ENCODE data around the gene ZNF514. TPM values are rescaled to one million over a fixed set of nuclear protein-coding genes. Genes with fewer than 3 reads are reported as not detected.

ZNF514 gene
- polyA plus RNA-seq (2013, experiment 1 of 2; ENCODE audit: insufficient read length) = 6.2 TPM
- 7.9 TPM for polyA plus RNA-seq (2013, experiment 2 of 2; ENCODE audit: insufficient read length)

DNA sequence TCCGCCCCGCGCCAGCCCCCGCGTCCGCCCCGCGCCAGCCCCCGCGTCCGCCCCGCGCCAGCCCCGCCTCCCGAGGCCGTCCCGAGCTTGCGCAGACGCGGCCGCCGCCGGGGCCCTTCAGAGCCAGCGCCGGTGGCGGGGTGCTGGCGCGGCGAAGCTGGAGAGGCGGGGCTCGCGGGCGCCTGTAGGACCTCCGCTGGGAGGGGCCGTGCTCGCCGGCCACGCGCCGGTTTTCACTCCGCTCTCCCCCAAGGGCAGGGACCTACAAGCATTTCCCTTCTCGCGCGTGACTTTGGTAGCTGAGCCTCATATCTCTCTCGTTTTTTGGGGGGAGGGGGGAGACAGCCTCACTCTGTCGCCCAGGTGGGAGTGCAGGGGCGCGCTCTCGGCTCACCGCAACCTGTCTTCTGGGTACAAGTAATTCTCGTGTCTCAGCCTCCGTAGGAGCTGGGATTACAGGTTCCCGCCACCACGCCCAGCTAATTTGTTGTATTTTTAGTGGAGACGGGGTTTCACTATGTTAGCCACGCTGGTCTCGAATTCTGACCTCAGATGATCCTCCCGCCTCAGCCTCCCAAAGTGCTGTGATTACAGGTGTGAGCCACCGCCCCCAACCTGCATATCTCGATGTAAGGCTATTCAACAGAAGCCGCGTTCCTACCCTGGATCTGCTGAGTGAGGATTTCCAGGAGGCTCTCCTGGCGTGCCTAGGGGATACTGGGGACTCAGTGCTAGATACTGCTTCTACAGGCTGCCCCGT, at the start of gene ZNF514:
Gene ZNF514, minus strand, starts transcription at position 159 of the 760 bp plus-strand sequence. CDS start 6,595 bp downstream, outside the sequence.
- peak; percentile 72 for DNase-seq

DNA sequence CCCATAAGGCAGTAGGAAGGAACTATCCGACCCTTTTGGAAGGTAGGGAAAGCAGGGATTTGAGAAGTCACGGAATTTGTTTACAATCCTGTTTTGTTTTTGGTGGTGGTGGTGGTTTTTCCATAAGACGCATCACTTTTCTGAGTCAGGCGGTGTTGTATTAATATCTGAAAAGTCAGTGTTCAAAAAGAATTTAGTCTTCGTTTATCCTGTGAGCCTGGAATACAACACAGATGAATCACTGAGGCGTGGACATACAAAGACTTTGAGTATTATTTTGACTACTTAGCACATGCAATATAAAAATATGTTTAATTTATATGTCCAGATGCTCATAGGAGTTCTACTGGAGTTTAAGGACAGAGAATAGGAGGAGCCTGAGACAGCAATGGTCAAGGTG, 48.5 kb upstream of the ZNF514 start:
- peak; percentile 62 for DNase-seq

DNA sequence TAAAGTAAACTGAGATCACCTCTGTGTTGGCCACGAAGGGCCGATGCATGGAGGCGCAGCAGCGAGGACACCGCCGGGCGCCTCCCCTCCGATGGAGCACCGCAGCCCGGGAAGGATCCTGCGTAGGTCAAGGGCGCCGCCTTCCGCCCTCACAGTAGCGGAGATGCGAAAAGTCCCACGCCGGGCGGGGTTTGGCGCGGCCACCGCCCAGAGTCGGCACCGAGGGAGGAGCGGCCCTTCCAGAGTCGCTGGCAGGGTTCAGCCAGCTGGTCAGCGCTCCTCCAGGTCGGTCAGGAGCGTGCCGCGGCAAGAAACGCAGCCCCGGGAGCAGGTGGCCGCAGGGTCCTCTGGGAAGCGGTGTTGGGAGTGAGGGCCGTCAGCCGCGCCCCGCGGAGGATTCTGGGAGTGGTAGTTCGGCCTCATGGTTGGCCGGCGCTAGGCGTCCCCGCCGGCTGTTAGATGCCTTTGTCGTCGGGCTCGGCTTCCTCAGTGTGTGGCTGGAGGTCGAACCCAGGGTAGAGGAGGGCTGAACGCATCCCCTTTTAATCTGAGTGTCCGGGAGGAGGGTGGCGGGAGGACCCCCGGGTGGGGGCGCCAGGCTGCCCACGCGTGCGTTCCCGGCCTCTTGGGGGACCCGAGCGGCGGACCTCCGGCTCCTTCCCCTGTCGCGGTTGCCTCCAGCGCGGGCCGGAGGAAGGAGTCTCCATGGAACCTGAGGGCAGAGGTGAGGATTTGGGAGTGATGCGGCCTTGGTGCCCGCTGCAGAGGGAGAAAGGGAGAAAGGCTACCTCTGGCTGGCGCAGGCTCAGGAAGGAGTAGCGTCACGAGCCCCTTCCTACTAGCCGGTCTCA, 47.7 kb upstream of the ZNF514 start, which contains the start of gene ZNF892:
Gene ZNF892, plus strand, starts transcription at position 411 of the 851 bp plus-strand sequence. Its CDS starts 295 bp downstream, at position 706.
- DNase-seq = peak; percentile 88

DNA sequence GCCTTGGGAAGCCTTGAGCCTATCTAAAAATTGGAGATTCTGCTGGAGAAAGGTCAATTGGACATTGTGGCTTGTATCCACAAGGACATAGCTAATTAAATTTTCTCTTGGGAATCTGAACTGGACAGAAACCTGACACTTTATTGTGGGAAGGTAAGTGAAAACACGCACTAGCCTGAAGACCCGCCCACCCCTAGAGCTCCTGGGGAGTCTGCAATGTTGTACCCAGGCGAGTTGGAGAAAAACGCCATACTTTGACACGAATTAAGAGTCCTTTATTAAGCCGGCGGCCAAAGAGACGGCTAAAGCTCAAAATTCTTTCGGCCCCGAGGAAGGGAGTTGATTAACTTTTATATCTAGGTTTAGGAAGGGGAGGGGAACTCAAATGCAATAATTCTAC, 46.4 kb upstream of the ZNF514 start:
- DNase-seq = no peak

DNA sequence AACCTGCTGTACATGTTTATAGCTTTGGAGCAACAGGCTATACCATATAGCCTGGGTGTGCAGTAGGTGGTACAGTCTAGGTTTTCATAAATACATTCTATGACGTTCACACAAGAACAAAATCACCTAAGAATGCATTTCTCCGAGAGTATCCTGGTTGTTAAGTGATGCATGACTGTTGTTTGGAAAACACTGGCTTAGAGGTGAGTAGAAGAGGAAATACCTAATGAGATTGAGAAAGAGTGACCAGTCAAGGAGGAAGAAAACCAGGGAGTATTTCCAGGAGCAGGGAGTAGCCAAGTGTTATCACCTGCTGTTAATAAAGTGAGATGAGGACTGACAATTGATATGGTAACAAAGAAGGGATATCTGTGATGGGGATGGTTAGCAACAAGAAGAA, 44.7 kb upstream of the ZNF514 start:
- DNase-seq = no peak

DNA sequence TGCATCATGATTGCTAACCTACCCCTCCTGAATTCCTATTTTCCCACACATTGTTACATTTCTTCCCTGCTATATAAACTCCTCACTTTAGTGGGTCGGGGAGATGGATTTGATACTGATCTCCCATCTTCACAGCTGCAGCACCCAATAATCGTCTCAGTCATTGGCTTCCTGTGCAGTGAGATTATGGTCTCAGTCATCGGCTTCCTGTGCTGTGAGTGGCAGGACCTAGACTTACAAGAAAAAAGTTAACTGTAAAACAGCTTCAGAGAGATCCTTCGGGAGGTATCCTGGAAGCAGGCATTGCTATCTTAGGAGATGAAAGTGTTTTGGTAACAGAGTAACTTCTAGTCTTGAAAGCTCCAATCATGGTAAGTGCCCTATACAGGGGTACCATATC, 44.3 kb upstream of the ZNF514 start:
- no peak for DNase-seq

DNA sequence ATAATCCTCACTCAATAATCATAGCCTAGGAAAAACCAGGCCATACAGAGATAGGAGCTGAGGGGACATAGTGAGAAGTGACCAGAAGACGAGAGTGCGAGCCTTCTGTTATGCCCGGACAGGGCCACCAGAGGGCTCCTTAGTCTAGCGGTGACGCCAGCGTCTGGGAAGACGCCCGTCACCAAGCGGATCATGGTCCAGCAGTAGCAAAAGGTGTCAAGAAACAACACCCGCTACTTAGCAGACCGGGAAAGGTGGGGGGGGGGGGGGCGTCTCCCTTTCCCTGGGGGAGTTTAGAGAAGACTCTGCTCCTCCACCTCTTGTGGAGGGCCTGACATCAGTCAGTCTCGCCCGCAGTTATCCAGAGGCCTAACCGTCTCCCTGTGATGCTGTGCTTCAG, 33.3 kb upstream of the ZNF514 start:
- peak; percentile 19 for DNase-seq

DNA sequence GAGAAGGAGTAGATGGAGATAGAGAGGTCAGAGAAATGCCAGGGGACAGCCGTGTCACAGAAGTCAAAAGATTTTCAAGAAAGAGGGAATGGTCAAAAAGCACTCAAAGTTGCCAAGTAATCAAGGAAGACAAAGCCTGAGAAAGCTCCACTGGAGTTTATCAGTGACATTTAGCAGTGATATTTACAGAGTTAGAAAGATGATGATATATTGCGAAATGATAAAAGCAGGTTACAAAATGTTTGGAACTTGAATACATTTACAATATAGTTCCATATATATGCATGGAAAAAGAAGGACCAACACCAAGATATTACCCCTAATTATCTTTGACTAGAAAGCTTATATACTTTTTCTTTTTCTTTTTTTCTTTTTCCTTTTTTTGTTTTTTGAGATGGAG, 26.3 kb upstream of the ZNF514 start:
- DNase-seq = no peak

DNA sequence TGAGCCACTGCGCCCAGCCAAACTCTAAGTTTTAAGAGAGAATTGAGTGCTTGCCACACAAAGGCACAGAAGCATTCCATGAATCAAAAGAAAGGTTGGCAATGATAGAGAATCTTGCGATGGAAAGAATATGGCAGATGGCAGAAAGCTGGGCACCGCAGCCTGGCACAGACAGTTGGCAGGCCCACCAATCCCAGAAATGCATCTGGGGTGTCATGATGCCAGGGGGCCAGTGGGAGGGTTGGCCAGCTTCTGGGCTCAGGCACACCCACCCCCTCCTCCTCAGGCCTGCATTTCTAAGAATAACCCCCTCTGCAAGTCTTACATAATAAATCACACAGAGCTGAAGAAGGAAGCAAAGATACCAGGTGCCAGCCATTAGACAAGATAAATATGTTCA, 25.5 kb upstream of the ZNF514 start:
- no peak for DNase-seq

DNA sequence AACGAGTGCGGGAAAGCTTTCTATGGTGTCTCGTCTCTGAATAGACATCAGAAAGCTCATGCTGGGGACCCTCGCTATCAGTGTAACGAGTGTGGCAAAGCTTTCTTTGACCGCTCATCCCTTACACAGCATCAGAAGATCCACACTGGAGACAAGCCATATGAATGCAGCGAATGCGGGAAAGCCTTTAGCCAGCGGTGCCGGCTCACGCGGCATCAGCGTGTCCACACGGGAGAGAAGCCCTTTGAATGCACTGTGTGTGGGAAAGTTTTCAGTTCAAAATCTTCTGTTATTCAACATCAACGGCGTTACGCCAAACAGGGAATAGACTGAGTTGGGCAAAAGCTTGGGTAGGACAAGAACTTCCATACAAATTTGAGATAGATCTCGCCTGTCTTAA, 22.1 kb upstream of the ZNF514 start:
- no peak for DNase-seq

DNA sequence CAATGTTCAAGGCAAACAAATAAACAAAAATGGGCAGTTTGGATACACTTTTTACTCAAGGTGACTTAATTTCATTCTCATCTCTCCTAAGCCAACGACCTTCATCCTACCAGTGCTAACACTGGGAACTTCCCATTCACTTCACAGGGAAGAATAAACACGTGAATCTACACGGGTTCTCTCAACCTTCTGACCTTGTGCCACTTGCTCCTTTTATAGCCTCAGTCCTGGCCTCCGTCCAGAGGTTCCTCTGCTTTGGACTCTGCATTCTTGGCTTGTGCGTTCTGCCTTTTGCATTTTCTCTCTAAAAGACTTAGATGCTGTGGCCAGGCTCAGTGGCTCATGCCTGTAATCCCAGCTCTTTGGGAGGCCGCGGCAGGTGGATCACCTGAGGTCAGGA, 19.8 kb upstream of the ZNF514 start:
- no peak for DNase-seq

DNA sequence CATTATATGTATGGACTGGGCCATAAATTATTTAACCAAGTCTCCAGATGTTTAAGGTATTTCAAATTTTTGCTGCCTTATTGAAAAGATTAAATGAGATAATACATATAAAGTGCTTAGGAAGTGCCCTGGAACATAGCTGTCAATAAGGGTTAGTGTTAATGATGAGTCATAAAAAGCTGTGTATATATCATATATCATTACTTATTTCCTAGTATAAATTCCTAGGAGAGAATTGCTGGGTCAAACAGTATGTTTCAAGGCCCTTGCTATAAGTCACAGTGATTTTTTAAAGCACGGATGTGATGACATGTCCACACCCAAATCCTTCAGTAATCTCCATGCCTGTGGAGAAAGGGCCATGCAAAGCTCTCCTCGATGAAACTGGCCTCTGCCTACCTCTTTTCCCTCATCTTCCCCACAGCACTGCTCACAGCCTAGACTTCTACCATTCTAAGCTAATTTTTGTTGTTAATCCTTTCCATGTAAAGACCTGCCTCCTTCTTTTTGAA, 14.4 kb upstream of the ZNF514 start:
- no peak for DNase-seq

DNA sequence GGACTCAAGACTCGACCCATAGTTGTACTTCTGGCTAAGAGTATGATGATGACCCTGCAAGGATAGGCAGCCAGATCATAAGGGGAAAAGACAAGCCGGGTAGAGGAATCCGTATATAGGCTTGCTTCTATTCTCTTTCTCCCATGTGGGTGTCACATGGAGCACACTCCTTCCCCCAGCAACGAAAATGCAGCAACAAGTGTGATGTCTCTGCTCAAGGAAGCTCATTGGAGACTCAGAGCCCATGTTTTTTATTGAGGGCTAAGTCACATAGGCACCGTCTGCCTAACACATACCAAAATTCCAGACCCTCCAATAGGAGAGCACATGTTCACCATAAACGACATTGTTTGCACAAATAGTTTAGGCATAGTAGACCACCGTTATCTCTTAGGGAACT, 12.3 kb upstream of the ZNF514 start:
- no peak for DNase-seq

DNA sequence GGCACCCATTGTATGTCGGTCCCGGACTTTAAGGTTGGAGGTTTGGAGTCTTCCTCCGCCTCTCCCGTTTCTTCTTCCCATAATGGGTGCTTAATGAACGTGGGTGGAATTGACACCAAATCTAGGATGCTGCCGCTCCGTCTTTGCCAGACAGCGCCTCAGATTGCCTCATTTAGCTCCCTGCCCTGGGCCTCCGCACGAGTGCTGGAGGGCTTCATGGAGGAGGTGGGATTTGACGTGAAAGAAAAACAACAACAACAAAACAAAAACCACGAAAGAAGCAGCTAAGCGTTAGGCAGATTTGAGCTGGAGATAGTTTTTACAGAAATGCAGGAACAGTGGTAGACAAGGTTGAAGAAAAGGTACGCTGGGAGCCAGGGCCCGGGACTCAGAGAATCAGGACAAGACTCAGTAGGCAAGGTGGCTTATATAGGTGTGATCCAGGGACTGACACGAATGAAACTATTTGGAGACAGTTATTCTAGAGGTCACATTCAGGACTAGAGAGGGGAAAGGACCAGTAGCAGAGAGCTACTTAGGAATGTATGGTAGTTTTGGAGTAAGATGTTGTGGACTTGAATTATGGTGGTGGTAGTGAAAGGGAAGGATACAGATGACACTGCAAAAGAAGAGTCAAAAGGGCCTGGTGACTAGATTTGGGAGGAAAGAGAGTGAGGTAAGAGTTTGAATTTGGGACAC, 6.6 kb upstream of the ZNF514 start:
- no peak for DNase-seq

DNA sequence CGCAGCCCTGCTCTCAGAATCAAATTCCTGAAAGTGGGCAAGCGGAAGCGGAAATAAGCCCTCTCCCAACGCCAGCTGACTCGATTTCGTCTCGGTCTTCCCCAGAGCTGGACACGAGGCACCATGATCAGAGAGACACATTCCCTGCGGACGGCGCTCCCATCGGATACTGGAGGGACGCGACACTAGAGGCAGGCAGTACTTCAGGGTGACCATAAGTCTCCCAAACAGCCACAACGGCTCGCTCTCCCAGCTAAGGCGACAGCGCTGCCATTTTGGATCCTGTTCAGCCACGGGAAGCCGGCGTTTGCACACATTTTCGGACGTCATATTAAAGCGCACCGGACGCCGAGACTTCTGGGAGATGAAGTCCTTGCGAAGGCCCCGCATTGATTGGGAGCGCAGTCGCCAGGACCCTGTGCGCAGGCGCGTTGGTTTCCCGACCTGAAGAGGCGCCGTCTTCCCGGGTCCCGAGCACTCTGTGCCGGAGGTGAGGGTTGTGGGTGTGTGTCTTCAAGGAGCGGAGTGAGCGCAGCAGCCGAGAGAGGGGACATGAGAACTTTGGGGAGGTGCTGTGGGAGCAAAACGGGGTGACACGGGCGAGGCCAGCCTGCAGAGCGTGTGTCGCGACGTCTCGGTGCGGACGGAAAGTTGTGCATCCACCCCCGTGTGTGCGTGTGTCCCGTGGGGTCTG, 5.9 kb upstream of the ZNF514 start, which contains the start of gene ZNF2:
Gene ZNF2, plus strand, starts transcription at position 439 of the 694 bp plus-strand sequence. CDS start 10,418 bp downstream, outside the sequence.
- DNase-seq = peak; percentile 98

DNA sequence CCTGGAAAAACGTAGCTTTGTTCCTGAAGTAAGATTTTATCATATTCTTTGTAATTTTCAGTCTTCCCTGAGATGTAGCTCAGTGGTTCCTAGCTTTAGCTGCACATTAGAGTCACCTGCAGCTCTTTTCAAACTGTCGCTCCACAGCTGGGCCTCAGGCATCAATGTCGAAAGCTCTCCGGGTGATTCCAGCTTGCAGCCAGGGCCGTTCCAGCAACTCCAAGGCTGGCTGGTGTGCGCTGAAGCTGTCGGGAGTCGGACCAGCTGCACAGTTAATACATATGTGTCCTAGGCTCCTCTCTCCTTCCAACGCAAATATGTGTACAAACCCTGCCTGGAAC, 5.4 kb upstream of the ZNF514 start:
- no peak for DNase-seq

DNA sequence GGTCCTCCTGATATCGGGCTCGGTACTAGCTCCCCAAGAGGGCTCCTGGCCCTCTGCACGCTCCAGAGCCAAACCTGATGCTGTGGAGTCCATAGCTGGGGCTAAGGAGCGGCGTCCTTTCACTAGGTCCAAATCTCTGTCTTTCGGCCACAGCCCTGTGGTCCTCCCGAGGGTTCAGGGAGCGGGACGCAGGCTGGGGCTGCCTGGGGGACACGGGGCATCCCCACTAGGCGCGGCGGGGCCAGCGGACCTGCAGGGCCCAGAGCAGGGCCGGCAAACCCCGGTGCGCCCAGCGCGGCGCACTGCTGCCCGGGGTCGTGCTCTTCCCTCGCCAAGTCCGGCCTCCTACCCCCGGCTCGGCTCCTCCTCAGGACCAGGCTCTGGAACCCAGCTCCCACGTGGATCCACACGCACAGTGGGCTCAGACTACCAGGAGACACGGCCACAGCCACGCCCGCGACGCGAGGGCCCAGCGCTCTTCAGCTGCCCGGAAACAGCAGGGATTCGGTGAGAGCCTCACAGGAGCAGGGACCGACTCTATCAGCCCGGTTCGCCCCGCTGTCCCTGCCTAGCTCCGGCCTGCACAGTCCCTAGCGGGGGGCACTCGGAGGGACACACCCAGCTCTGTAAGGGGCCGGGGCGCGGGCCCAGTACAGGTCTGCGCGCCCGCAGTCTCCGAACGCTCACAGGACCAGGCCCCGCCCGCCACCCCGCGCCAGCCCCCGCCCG, 593 bp downstream of the ZNF514 start:
- DNase-seq = peak; percentile 43

DNA sequence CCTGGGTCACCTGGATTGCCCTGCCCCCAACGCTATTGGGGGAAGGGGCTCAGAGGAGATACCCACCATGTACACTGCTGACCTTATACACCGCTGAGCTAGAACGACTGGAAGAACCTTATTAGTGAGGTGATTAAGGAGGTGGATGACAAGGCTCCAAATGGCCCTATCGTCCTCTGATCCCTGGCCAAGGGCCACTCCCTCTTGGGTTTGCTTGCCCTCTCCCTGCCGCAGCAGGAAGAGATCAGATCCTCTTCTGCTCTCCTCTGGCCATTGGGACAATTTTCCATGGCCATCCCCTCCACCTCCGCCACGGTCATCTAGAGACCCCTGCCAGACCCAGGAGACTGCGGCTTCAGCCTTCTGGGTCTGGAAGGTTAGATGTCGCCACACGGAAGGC, 1.2 kb downstream of the ZNF514 start:
- no peak for DNase-seq

DNA sequence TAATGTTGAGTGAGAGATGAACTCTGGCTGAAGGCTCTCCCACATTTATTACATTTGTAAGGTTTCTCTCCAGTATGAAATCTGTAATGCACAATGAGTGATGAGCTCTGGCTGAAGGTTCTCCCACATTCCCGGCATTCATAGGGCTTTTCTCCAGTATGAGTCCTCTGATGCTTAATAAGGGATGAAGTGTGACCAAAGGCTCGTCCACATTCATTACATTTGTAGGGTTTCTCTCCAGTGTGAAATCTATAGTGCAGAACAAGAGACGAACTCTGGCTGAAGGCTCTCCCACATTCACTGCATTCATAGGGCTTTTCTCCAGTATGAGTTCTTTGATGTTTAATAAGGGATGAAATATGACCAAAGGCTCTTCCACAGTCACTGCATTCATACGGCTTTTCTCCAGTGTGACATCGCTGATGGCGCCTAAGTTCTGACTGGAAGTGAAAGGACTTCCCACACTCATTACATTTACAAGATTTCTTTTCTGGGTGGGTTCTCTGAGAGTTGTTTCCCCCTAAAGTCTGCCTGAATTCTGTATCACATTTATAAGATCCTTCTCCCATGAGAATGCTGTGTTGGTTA, 10.2 kb downstream of the ZNF514 start:
- peak; percentile 3 for DNase-seq

DNA sequence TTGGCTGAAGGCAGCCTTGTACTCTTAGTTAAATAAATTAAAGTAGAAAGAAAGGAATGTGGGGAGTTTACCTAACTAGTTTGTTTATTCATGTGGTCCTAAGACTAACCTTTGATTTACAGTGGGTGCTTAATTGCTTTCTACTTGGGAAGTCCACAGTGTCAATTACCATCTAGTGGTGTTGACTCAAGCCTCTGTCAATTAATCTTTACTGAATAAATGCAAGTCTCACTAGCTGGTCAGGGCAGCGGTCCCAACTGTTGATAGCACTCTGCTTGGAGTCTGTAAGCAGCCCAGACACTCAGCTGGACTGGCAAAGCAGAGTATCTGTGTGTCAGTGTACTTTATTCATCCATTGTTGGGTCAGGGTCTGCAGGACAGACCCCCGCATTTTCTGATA, 15.8 kb downstream of the ZNF514 start:
- DNase-seq = no peak

DNA sequence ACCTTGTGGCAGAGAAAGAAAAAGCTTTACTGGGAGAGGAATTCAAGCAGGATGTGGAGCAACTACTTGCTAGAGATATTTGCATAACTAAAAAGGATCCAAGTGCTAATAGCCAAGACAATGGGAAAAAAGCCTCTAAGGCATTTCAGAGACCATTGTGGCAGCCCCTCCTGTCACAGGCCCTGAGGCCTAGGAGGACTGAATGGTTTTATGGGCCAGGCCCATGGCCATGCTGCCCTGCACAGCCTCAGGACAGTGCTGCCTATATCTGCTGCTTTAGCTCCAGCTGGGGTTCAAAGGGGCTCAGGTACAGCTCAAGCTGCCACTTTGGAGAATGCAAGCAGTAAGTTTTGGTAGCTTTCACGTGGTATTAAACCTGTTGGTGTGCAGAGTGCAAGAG, 20.9 kb downstream of the ZNF514 start:
- no peak for DNase-seq
